BLaER1 (cell line): ENCODE results near the gene FBXW5.

Source experiments
- H3K27ac ChIP-seq: shearing (Covaris generic); formaldehyde crosslinking; 2 replicates; pipeline ENCODE4 v1.8.1; 2022
- H3K27me3 ChIP-seq: shearing (Covaris generic); formaldehyde crosslinking; 2 replicates; pipeline ENCODE4 v1.8.1; 2022
- H3K36me3 ChIP-seq: shearing (Covaris generic); formaldehyde crosslinking; 2 replicates; pipeline ENCODE4 v1.8.1; 2022
- H3K4me1 ChIP-seq: shearing (Covaris generic); formaldehyde crosslinking; 2 replicates; pipeline ENCODE4 v1.8.1; 2022
- H3K4me2 ChIP-seq: shearing (Covaris generic); formaldehyde crosslinking; 2 replicates; pipeline ENCODE4 v1.8.1; 2022
- H3K4me3 ChIP-seq: shearing (Covaris generic); formaldehyde crosslinking; 2 replicates; pipeline ENCODE4 v1.8.1; 2022
- H3K9ac ChIP-seq: shearing (Covaris generic); formaldehyde crosslinking; 2 replicates; pipeline ENCODE4 v1.8.1; 2022
- H3K9me3 ChIP-seq: shearing (Covaris generic); formaldehyde crosslinking; 2 replicates; pipeline ENCODE4 v1.8.1; 2022
- H4K20me1 ChIP-seq: shearing (Covaris generic); formaldehyde crosslinking; 2 replicates; pipeline ENCODE4 v1.8.1; 2022
- Cebpa-rat ChIP-seq: shearing (Covaris generic); IDR thresholded peaks from 2 replicates; pipeline ENCODE4 v1.8.1; 2022

The FBXW5 gene

DNA sequence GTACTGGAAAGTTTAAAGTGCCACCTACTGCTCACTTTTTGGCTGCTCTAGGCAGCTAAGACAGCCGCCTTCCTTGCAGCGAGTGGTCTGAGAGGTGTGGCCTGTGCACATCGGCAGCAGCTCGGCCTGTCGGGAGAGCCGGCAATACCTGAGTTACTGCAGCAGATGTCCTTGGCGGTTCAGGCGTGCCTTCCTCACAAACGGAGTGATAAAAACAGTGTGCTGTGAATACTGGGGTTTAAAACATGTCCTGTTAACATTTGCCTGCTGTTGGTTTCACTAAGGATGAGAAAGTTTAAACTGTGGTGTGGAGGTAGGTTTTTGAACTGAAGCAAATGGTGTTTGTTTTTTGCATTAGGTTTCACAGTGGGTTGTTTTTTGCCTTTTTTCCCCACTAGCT is 45.3 kb downstream of the FBXW5 start:
- Histone ChIP-seq H3K9ac (no peak overlapping the region), H3K27ac (no peak overlapping the region), H3K4me2 (no peak overlapping the region), H3K4me1 (peaks cover 34% of the 10 kb centered on the region), H4K20me1 (peaks cover 93% of the 10 kb centered on the region), H3K9me3 (no peaks in the 10 kb centered on the region), H3K36me3 (peaks cover 98% of the 10 kb centered on the region), H3K27me3 (no peaks in the 10 kb centered on the region), H3K4me3 (no peak overlapping the region)
- no peak for TF ChIP-seq Cebpa-rat

DNA sequence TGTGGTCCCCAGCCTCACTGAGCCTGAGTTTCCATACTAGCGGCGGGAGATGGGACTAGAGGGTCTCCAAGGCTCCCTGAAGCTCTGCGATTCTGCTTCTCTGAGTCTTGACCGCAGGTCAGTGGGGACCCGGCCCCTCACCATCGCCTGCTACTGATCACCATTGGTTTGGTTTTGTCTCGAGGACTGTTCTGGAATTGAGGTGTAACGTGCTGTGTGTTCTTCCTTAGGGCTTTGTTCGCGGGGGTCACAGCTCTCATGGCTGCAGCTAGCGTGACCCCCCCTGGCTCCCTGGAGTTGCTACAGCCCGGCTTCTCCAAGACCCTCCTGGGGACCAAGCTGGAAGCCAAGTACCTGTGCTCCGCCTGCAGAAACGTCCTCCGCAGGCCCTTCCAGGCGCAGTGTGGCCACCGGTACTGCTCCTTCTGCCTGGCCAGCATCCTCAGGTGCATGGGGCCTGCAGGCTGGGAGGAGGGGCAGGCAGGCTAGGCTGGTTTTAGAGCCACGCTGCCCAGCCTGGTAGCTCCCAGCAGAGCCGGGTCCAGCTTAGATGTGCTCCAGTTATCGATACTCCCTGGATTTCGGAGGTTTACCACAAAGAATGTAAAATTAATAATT is 45.9 kb downstream of the FBXW5 start:
- Histone ChIP-seq H3K4me1 (peaks cover 34% of the 10 kb centered on the region), H3K36me3 (peaks cover 98% of the 10 kb centered on the region), H3K27me3 (no peaks in the 10 kb centered on the region), H3K4me3 (no peak overlapping the region), H3K4me2 (no peak overlapping the region), H3K9me3 (no peaks in the 10 kb centered on the region), H3K27ac (no peak overlapping the region), H4K20me1 (peaks cover 99% of the 10 kb centered on the region), H3K9ac (no peak overlapping the region)
- TF ChIP-seq Cebpa-rat, result no peak

DNA sequence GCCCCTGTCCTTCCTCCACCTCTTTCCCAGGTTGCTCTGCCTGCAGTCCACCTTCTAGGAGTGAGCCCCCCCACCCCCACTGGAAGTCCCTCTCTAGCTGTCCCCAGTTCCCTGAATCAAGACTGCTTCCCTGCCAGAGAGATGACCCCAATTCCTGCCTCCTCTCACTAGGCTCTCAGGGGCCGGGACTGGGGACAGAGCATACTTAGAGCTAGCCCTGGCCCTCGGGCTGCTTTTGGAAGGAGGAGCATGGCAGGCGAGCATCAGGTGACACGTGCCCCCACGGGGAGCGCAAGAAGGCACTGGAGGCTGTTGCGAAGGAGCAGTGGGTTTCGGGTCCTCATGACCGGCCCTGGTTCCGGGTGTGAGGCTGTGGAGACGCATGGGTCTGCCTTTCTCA is 48.5 kb downstream of the FBXW5 start:
- H3K9me3 ChIP-seq, result no peaks in the 10 kb centered on the region
- H4K20me1 ChIP-seq, result peaks cover 100% of the 10 kb centered on the region
- H3K27me3 ChIP-seq, result no peaks in the 10 kb centered on the region
- no peak overlapping the region for H3K4me3 ChIP-seq
- no peak for TF ChIP-seq Cebpa-rat
- H3K9ac ChIP-seq, result no peak overlapping the region
- peaks cover 93% of the 10 kb centered on the region for H3K36me3 ChIP-seq
- H3K4me2 ChIP-seq, result no peak overlapping the region
- peaks cover 28% of the 10 kb centered on the region for H3K4me1 ChIP-seq
- H3K27ac ChIP-seq, result no peak overlapping the region

DNA sequence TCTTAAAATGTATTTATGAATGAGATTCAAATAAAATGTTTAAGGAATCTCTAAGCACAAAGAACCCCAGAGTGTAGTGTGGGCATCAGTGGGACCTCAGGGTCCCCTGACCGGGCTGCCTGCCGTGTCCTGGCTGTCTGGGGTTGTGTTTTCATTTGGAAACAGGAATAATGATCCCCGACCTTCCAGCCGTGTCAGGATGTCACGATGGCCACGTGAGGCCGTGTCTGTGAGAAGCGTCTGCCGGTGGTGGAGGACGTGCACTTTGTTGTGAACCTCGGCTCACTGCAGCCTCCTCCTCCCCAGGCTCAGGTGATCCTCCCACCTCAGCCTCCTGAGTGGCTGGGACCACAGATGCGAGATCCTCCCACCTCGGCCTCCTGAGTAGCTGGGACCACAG is 53.9 kb downstream of the FBXW5 start:
- no peaks in the 10 kb centered on the region for H3K27me3 ChIP-seq
- H3K36me3 ChIP-seq, result peaks cover 69% of the 10 kb centered on the region
- peaks cover 43% of the 10 kb centered on the region for H3K4me1 ChIP-seq
- H4K20me1 ChIP-seq, result peaks cover 90% of the 10 kb centered on the region
- H3K9ac ChIP-seq, result no peak overlapping the region
- TF ChIP-seq Cebpa-rat, result no peak
- no peak overlapping the region for H3K4me3 ChIP-seq
- no peak overlapping the region for H3K27ac ChIP-seq
- no peaks in the 10 kb centered on the region for H3K9me3 ChIP-seq
- no peak overlapping the region for H3K4me2 ChIP-seq
